Inflammatory macrophage treated with lipopolysaccharide for 1 hour (primary cell): ENCODE measurements around the gene PHC1.
"Not testable (repeated sequence)": the region's sequence is repeated elsewhere in the genome, so short reads cannot be mapped to it uniquely, and the experiment has no call there.

Experiments used
- DNase-seq, 2 donors: peaks; one replicate each; pipeline ENCODE4 v3.0.0-alpha.2; 2020 to 2022

PHC1 gene

GRCh38 chr12:8911606-8912268 lies 2.6 kb upstream of the PHC1 start:
- no peak for DNase-seq

GRCh38 chr12:8912914-8913313 lies 1.4 kb upstream of the PHC1 start:
- DNase-seq, result no peak

- DNase-seq, result no peak
Observed at GRCh38 chr12:8913702-8914032, 642 bp upstream of the PHC1 start.

GRCh38 chr12:8914716-8915526 lies 612 bp downstream of the PHC1 start:
- no peak for DNase-seq

GRCh38 chr12:8916154-8916553 lies 1.8 kb downstream of the PHC1 start:
- DNase-seq, result no peak

- DNase-seq, result no peak
Observed at GRCh38 chr12:8917031-8917430, 2.7 kb downstream of the PHC1 start.

GRCh38 chr12:8917751-8918150 lies 3.4 kb downstream of the PHC1 start:
- no peak for DNase-seq

GRCh38 chr12:8919643-8920042 lies 5.3 kb downstream of the PHC1 start:
- not testable (repeated sequence) for DNase-seq

- no peak for DNase-seq
Observed at GRCh38 chr12:8922544-8922943, 8.2 kb downstream of the PHC1 start.

GRCh38 chr12:8930655-8931323 lies 16.5 kb downstream of the PHC1 start:
- DNase-seq, result not testable (repeated sequence)

GRCh38 chr12:8932464-8932863 lies 18.2 kb downstream of the PHC1 start:
- DNase-seq, result not testable (repeated sequence)

GRCh38 chr12:8934080-8934479 lies 19.8 kb downstream of the PHC1 start:
- not testable (repeated sequence) for DNase-seq

GRCh38 chr12:8936735-8937134 lies 22.4 kb downstream of the PHC1 start:
- no peak for DNase-seq

GRCh38 chr12:8937842-8938442 lies 23.6 kb downstream of the PHC1 start:
- not testable (repeated sequence) for DNase-seq

- no peak for DNase-seq
Observed at GRCh38 chr12:8941691-8942478, 27.6 kb downstream of the PHC1 start.

- no peak for DNase-seq
Observed at GRCh38 chr12:8943565-8944186, 29.4 kb downstream of the PHC1 start.

- DNase-seq, result no peak
Observed at GRCh38 chr12:8946733-8947132, 32.4 kb downstream of the PHC1 start.

- peak; percentile 48 to 82 for DNase-seq
Observed at GRCh38 chr12:8947737-8948136, 33.4 kb downstream of the PHC1 start.

GRCh38 chr12:8948701-8949341 lies 34.5 kb downstream of the PHC1 start:
- peak; percentile 64 to 71 for DNase-seq

- DNase-seq, result peak; percentile 97 to 98
Observed at GRCh38 chr12:8949342-8950220, 35.3 kb downstream of the PHC1 start, which contains the start of gene M6PR. M6PR (minus strand) TSS chr12:8949645; CDS start chr12:8946404, 3,241 bp downstream.

GRCh38 chr12:8950221-8950527 lies 35.9 kb downstream of the PHC1 start:
- no peak for DNase-seq
